CD14-positive monocyte (primary cell): ENCODE measurements around the gene RBFOX2. TPM values are rescaled to one million over a fixed set of nuclear protein-coding genes. Genes with fewer than 3 reads are reported as not detected.

ENCODE experiments used
- DNase-seq, 3 donors: peaks; one replicate each; pipeline ENCODE4 v3.0.0-alpha.2; 2011 to 2022
- H2AFZ ChIP-seq: 2 replicates; pipeline ENCODE4 v1.6.0; 2012; ENCODE audit warnings: mild to moderate bottlenecking, low read depth, low read length, inconsistent platforms; ENCODE audit not compliant: insufficient read depth, poor library complexity, severe bottlenecking
- H3K27ac ChIP-seq, 2 donors: 1 replicate in 1 of 2; 2 replicates in 1 of 2; pipeline ENCODE4 v1.5.1; 2012 to 2013; ENCODE audit warnings: low read length in 2 of 2, control low read depth in 1 of 2, inconsistent platforms in 1 of 2, low read depth in 1 of 2, mild to moderate bottlenecking in 1 of 2
- H3K27me3 ChIP-seq, 2 donors: one replicate each; pipeline versions ENCODE4 v1.6.0 to v1.6.1; 2011 to 2013; ENCODE audit warnings: low read length in 2 of 2; ENCODE audit not compliant: control insufficient read depth in 2 of 2, insufficient read depth in 2 of 2
- H3K36me3 ChIP-seq, 2 donors: replicated peaks in 1 of 2; 1 replicate in 1 of 2; 2 replicates in 1 of 2; pipeline versions ENCODE4 v1.5.1 to v1.6.1; 2012 to 2013; ENCODE audit warnings: low read length in 2 of 2, control low read depth in 1 of 2, inconsistent platforms in 1 of 2, mild to moderate bottlenecking in 1 of 2; ENCODE audit not compliant: insufficient read depth in 2 of 2, control insufficient read depth in 1 of 2
- H3K4me1 ChIP-seq, 2 donors: 1 replicate in 1 of 2; 2 replicates in 1 of 2; pipeline versions ENCODE4 v1.5.1 to v1.6.1; 2012 to 2013; ENCODE audit warnings: low read length in 2 of 2, control low read depth in 1 of 2, inconsistent platforms in 1 of 2, mild to moderate bottlenecking in 1 of 2, moderate library complexity in 1 of 2; ENCODE audit not compliant: insufficient read depth in 2 of 2, control insufficient read depth in 1 of 2
- H3K4me2 ChIP-seq: replicated peaks from 2 replicates; pipeline ENCODE3; 2012; ENCODE audit warnings: low read length, moderate library complexity, mild to moderate bottlenecking; ENCODE audit not compliant: poor library complexity, severe bottlenecking; ENCODE audit errors: extremely low read depth
- H3K4me3 ChIP-seq, 3 experiments: fragments of 200-600 bp in 1 of 3; sonication (generic) in 1 of 3; replicated peaks in 1 of 3; 1 replicate in 2 of 3; 2 replicates in 1 of 3; pipeline ENCODE4 v1.5.1; 2011 to 2013; ENCODE audit warnings: low read length in 3 of 3, mild to moderate bottlenecking in 3 of 3, control low read depth in 2 of 3, low read depth in 2 of 3, inconsistent platforms in 1 of 3, moderate library complexity in 1 of 3
- H3K79me2 ChIP-seq: 2 replicates; pipeline ENCODE4 v1.6.0; 2012; ENCODE audit warnings: mild to moderate bottlenecking, control low read depth, inconsistent platforms, low read length, moderate library complexity; ENCODE audit not compliant: insufficient read depth
- H3K9ac ChIP-seq: 2 replicates; pipeline ENCODE4 v1.6.0; 2017; ENCODE audit warnings: low read length, mild to moderate bottlenecking; ENCODE audit not compliant: insufficient read depth, poor library complexity, severe bottlenecking
- H3K9me3 ChIP-seq, 2 donors: replicated peaks in 1 of 2; 1 replicate in 1 of 2; 2 replicates in 1 of 2; pipeline versions ENCODE4 v1.5.1 to v1.6.1; 2012 to 2013; ENCODE audit warnings: low read length in 2 of 2, control low read depth in 1 of 2; ENCODE audit not compliant: control insufficient read depth in 1 of 2, insufficient read depth in 1 of 2
- H4K20me1 ChIP-seq: 2 replicates; pipeline ENCODE4 v1.6.0; 2012; ENCODE audit warnings: mild to moderate bottlenecking, low read length, control low read depth, moderate library complexity; ENCODE audit not compliant: insufficient read depth
- H3K27ac Mint-ChIP-seq, 7 donors: one replicate each; pipeline ENCODE4 v1.8.0; 2020; ENCODE audit warnings: mild to moderate bottlenecking in 7 of 7, mixed read lengths in 7 of 7, moderate library complexity in 6 of 7, inconsistent platforms in 2 of 7
- H3K27me3 Mint-ChIP-seq, 3 donors: one replicate each; pipeline ENCODE4 v1.8.0; 2021 to 2022; ENCODE audit warnings: low read depth in 3 of 3, mild to moderate bottlenecking in 3 of 3, mixed read lengths in 3 of 3, moderate library complexity in 3 of 3, inconsistent platforms in 1 of 3
- H3K36me3 Mint-ChIP-seq, 2 donors: one replicate each; pipeline ENCODE4 v1.8.0; 2020; ENCODE audit warnings: mixed read lengths in 2 of 2, inconsistent platforms in 1 of 2, mild to moderate bottlenecking in 1 of 2
- H3K4me1 Mint-ChIP-seq: one replicate; pipeline ENCODE4 v1.8.0; 2020; ENCODE audit warnings: mild to moderate bottlenecking, mixed read lengths
- H3K4me3 Mint-ChIP-seq, 2 donors: one replicate each; pipeline ENCODE4 v1.8.0; 2020; ENCODE audit warnings: mild to moderate bottlenecking in 2 of 2, mixed read lengths in 2 of 2, moderate library complexity in 1 of 2
- H3K9me3 Mint-ChIP-seq, 7 donors: one replicate each; pipeline ENCODE4 v1.8.0; 2020 to 2022; ENCODE audit warnings: mixed read lengths in 7 of 7, mild to moderate bottlenecking in 6 of 7, moderate library complexity in 6 of 7, inconsistent platforms in 2 of 7
- WGBS: methylation state at CpG from one replicate; pipeline ENCODE4 v1.1.5; 2013; ENCODE audit warnings: missing lambda C conversion rate; ENCODE audit not compliant: insufficient coverage; 5-methylcytosine and 5-hydroxymethylcytosine counted together
- intact Hi-C, 2 donors: fragments of 100-400 bp; cut with micrococcal nuclease; formaldehyde crosslinking; loops; one replicate each; pipeline versions ENCODE4 v1.15.0 to v1.15.1; 2023
- polyA plus RNA-seq, 3 donors: library from polyadenylated mRNA; depleted of rRNA in 1 of 3; unstranded in 2 of 3; stranded (reverse) in 1 of 3; fragments of 300-500 nt in 2 of 3; fragments of >200 nt in 1 of 3; fragmentation: Illumina TruSeq in 2 of 3; gene quantifications; 1 replicate in 2 of 3; 2 replicates in 1 of 3; pipeline ENCODE4 v1.2.3, GENCODE V29; 2012 to 2021
- TF ChIP-seq, protein P1 (sequence below): fragments of 200-600 bp; IDR thresholded peaks from one replicate; pipeline ENCODE4 v1.8.0; 2022; ENCODE audit warnings: antibody characterized with exemption, mild to moderate bottlenecking

RBFOX2 gene
- polyA plus RNA-seq, 3 donors = not detected

DNA sequence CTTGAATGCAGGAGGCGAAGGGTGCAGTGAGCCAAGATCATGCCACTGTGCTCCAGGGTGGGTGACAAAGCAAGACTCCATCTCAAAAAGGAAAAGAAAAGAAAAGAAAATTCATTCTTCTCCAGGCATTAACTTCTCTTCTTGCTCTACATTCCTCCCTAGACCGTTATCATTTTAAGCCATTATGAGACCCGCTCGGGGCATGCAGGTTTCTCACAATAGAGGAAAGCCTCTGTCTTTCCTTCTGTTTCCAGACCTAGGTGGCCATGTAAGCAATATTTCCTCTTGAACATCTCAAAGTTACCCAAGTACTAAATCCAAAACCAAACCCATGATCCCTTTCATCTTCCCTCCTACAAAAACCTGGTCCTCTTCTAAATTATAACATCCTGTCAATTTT, 139.6 kb downstream of the RBFOX2 start:
- intact Hi-C loops = no loop called here
- H2AFZ ChIP-seq = no peak overlapping the region
- no peak for DNase-seq
- H3K79me2 ChIP-seq = no peaks in the 10 kb centered on the region
- H3K27me3 Mint-ChIP-seq = peaks cover 2 to 6% (median 4%) of the 10 kb centered on the region in 3 donors
- TF ChIP-seq, protein P1, sequence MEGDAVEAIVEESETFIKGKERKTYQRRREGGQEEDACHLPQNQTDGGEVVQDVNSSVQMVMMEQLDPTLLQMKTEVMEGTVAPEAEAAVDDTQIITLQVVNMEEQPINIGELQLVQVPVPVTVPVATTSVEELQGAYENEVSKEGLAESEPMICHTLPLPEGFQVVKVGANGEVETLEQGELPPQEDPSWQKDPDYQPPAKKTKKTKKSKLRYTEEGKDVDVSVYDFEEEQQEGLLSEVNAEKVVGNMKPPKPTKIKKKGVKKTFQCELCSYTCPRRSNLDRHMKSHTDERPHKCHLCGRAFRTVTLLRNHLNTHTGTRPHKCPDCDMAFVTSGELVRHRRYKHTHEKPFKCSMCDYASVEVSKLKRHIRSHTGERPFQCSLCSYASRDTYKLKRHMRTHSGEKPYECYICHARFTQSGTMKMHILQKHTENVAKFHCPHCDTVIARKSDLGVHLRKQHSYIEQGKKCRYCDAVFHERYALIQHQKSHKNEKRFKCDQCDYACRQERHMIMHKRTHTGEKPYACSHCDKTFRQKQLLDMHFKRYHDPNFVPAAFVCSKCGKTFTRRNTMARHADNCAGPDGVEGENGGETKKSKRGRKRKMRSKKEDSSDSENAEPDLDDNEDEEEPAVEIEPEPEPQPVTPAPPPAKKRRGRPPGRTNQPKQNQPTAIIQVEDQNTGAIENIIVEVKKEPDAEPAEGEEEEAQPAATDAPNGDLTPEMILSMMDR = no peak
- no peak overlapping the region for H3K4me3 Mint-ChIP-seq
- no peaks in the 10 kb centered on the region for H4K20me1 ChIP-seq
- H3K9ac ChIP-seq = no peak overlapping the region
- peaks cover 5% of the 10 kb centered on the region for H3K4me1 Mint-ChIP-seq
- no peaks in the 10 kb centered on the region for H3K9me3 ChIP-seq
- H3K36me3 ChIP-seq = no peaks in the 10 kb centered on the region
- WGBS = 100% methylated on average over 3 of the region's 4 CpGs
- H3K27ac ChIP-seq = no peak overlapping the region
- H3K4me3 ChIP-seq = no peak overlapping the region
- H3K4me2 ChIP-seq = no peak overlapping the region
- H3K36me3 Mint-ChIP-seq = no peaks in the 10 kb centered on the region
- H3K27me3 ChIP-seq = no peaks in the 10 kb centered on the region
- no peak overlapping the region for H3K27ac Mint-ChIP-seq
- no peaks in the 10 kb centered on the region for H3K4me1 ChIP-seq
- H3K9me3 Mint-ChIP-seq = peaks cover 0 to 2% (median 0%) of the 10 kb centered on the region in 7 donors

DNA sequence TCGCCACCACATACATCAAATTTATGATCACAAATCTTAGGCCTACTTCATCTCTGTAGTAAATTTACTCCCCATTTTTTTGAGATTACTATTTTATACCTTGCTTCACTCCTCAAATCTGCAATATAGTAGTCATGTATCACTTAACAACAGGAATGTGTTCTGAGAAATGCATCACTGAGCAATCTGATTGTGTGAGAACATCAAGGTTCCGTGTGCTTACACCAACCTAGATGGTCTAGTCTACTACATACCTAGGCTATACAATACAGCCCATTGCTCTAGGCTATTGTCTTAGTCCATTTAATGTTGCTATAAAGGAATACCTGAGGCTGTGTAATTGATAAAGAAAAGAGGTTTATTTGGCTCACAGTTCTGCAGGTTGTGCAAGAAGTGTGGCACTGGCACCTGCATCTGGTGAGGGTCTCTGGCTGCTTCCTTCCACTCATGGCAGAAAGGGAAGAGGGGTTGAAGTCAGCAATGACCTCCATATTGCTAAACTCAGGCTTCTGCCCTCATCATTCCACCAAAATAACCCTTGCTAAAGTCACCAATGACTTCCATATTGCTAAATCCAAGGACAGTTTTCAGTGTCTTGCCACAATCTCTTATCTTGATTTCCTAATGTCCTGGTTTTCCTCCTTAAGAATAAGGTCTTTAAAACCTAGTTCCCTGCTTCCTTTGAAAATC, 140.3 kb downstream of the RBFOX2 start:
- no peak overlapping the region for H2AFZ ChIP-seq
- H3K9ac ChIP-seq = no peak overlapping the region
- no peaks in the 10 kb centered on the region for H3K36me3 Mint-ChIP-seq
- H3K27me3 ChIP-seq = no peaks in the 10 kb centered on the region
- no peak overlapping the region for H3K27ac ChIP-seq
- TF ChIP-seq, protein P1 = no peak
- intact Hi-C loops = no loop called here
- H3K79me2 ChIP-seq = no peaks in the 10 kb centered on the region
- no peak overlapping the region for H3K27ac Mint-ChIP-seq
- peaks cover 2 to 4% (median 2%) of the 10 kb centered on the region in 3 donors for H3K27me3 Mint-ChIP-seq
- H3K4me1 Mint-ChIP-seq = peaks cover 9% of the 10 kb centered on the region
- H3K4me1 ChIP-seq = no peaks in the 10 kb centered on the region
- H3K9me3 ChIP-seq = no peaks in the 10 kb centered on the region
- H3K36me3 ChIP-seq = no peaks in the 10 kb centered on the region
- no peak for DNase-seq
- H3K4me3 ChIP-seq = no peak overlapping the region
- H3K4me2 ChIP-seq = no peak overlapping the region
- peaks cover 0 to 2% (median 0%) of the 10 kb centered on the region in 7 donors for H3K9me3 Mint-ChIP-seq
- no peak overlapping the region for H3K4me3 Mint-ChIP-seq
- no peaks in the 10 kb centered on the region for H4K20me1 ChIP-seq
- WGBS = 100% methylated on average over 1 of the region's 2 CpGs
